Renal cortex interstitium (tissue), 11 donors: Measurements from ENCODE around the gene CD81. TPM values are rescaled to one million over a fixed set of nuclear protein-coding genes. Genes with fewer than 3 reads are reported as not detected.

Experiments
- DNase-seq, 11 donors: peaks; one replicate each; pipeline ENCODE4 v3.0.0-alpha.2; 2013; ENCODE audit warnings: low read depth in 9 of 11, low spot score in 4 of 11; ENCODE audit errors: extremely low read depth in 1 of 11
- polyA plus RNA-seq, 3 donors: library from polyadenylated mRNA; unstranded; fragments of 120-200 nt; gene quantifications; one replicate each; pipeline ENCODE4 v1.2.1, GENCODE V29; 2013; ENCODE audit not compliant: insufficient read length in 3 of 3

Gene CD81
- polyA plus RNA-seq, 3 donors: 528 to 587 (median 583) TPM

DNA sequence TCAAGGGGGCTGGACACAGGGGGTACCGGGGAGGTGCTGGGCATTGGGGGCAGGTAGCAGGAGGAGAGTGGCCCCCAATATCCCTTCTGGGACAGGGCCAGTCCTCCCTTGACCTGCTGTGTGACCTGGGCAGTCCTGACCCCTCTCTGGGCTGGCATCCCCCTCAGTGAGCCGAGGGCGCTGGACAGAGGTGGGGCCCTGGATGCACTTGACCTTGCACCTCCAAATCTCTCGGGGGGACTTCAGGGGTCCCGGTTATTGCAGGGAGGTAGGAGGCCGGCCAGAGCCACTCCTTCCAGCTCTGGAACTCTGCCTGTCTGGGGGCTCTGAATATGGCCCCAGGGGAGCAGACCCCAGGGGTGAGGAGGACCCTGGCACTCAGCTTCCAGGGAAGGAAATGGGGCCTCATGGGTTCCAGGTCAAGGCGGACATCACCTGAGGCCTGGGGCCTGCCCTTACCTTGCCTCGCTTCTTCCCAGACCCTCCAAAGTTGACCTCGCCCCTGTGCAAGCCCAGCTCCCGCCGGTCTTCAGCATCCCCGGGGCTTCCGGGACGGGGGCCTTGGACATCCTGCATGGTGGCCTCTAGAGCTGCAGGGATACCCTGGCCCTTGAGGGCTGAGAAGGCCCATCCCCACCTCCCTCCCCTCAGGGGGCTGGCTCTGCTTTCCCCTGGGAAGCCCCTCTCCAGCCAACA lies 45.5 kb downstream of the CD81 start:
- DNase-seq: no peak

DNA sequence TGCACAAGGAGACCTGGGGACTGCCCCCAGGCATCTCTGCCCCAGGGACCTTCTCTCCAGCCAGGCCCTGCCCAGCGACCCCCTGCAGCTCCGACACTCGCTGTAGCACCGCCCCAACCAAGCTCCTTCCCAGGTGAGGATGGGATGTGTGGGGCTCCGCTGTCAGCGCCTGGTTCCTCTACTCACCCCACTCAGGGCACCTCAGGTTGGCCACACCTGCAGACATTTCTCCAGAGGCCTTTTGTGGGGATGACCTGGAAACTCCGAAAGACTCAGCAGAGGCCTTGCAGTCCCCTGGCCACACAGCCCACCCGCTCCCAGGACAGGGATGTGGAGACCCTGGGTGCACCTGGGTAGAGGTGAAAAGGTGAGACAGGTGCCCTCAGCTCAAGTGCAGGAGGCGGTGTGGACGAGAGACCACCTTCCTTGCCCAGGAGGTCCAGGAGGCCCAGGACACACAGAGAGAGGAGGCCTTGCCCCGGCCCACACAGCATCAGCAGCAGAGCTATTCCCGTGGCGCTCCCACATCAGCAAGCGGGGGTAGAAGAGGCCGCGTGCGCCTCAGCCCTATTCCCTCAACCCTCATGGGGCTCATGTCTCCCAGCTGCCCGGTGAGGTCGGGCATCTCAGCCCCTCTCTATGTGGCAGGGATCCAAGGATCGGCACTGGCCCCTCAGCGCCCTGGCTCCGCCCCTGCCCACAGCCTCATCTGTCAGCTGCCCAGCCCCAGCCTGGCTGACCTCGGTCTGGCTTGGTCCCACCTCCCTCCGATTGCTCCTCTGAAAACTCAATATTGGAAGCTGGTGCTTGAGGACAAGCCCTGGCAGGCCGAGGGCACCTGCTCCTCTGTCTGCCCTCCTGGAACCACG lies 46.3 kb downstream of the CD81 start:
- DNase-seq: no peak

DNA sequence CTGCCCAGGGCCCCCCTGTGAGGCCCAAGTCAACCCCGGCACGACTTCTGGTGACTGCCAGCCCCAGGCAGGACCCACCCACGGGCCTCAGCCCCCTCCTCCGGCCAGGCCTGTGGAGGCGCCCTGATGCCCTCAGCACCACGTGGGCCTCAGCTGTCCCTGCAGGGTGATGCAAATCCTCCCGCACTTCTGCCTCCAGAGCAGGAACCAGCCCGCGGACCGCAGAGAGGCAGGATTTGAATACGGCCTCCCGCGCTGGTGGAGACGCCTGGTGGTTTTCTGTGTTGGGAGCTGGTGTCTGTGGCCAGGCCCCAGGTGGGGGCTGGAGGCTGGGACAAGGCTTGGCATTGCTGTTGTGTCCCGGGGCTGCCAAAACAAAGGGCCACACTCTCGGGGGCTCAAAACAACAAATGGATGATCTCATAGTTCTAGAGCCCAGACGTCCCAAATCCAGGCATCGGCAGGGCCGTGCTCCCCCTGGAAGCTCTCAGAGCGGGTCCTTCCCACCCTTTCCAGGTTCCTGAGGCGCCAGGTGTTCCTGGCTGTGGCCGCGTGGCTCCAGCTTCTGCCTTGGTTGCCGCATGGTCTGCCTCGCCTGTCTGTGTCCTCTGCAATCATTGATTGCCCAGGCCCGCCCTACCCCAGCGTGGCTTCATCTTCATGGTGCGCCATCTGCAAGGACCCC lies 47.8 kb downstream of the CD81 start:
- no peak for DNase-seq

DNA sequence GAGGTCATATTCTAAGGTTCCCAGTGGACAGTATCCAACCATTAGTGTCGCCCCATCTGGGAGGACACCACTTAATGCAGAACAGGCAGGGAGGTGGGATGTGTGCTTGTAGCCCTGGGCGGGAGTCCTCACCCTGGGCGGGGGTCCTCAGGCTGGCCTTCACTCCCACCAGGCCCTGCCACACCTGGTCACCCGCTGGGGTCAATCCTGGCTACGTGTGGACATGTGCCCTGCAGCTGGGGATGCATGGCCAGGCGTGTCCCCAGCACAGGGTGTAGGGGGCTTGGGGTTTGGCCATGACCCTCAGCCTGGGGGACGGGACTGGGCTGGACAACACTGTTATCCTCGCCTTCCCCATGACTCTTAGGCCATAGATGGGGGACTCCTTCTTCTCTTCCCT lies 48.4 kb downstream of the CD81 start:
- DNase-seq: no peak

DNA sequence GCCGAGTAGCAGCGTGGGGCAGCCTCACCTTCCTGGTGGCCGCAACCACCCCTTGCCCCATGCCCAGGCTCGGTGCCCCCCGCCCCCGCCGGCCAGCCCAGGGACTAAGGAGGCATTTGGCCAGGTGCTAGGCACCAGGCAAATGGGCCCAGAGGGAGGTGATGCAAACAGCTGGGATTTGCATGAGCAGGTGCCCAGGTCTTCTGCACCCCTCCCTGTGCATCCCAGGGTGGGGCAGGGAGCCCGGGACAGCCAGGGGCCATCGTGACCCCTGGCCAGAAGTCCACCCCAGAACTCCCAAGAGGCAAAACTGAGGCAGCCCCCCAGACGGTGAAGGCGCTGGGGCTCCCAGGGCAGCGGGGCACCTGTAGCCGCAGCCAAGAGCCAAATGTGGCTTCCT lies 49.1 kb downstream of the CD81 start:
- DNase-seq: no peak

DNA sequence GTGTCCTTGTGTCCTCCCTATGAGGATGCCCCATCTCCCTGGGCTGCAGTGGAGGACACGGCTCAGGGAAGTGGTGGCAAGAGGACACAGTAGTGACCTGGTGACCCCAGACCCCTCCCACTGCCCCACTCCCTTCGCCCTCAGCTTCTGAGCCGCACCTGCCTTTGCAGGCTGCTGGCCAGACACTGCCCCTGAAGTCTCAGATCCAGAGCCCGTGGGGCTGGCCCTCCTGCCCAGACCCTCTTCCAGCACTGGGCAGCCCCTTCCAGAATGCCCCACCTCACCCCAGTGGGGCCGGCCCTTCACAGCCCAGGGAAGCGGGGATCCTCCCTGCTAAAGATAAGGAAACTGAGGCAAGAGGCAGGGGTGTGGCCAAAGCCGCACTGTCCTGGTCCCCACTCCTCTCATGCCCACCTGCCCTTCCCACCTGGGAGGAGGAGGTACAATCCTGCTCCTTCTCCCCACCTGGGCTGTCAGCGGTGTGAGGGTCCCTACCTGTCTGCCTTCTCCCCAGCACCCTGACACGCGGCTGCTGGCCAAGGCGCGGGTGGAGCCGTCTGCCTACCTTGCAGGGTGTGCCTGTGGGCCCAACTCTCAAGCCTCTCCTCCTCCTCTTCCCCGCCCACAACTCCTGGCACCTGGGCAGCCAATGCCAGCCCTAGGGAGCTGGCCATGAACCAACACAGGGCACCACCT lies 49.9 kb downstream of the CD81 start:
- no peak for DNase-seq

DNA sequence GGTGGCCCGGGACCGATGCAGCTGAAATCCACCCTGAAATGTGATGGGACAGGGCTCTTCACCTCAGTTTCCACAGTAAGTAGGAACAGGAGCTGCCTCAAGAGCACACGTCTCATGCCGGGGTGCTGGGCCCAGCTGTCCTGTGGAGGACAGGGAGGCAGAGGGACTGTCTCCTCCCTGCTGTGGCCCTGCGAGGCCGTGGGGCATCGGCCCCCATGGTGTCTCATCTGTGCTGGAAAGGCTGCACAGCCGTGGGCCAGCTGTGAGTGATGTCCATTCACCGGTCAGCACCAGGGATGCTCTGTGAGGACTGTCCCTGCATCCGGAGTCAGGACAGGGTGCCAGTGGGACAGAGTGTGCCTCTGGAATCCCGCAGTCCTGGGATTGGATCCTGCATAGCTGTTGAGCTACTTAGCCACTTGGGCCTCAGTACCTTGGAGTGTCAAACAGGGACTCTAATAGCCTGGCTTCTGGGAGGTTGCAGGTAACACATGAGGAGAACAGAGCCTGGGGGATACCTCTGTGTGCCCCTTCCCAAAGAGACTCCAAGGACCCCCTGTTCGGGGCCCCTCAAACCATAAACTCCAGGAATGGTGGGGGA lies 50.7 kb downstream of the CD81 start:
- DNase-seq: no peak

DNA sequence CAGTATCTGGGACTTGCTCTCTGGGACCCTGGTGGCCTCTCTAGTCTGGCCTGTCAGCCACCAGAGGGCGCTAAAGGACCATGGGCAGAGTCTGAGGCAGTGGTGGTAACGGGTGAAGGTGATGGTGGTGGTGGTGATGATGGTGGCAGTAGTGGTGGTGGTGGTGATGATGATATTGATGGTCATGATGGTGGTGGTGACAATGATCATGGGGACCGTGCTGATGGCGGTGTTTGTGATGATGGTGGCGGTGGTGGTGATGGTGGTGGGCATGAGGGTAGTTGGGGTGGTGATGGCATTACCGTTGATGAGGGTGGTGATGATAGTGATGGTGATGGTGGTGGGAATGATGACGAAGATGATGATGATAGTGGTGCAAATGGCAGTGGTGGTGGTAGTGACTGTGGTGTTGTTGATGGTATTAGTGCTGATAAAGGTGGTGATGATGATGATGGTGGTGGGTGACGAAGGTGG lies 51.2 kb downstream of the CD81 start:
- peak in 1 of 11 donors; percentile 43 for DNase-seq

DNA sequence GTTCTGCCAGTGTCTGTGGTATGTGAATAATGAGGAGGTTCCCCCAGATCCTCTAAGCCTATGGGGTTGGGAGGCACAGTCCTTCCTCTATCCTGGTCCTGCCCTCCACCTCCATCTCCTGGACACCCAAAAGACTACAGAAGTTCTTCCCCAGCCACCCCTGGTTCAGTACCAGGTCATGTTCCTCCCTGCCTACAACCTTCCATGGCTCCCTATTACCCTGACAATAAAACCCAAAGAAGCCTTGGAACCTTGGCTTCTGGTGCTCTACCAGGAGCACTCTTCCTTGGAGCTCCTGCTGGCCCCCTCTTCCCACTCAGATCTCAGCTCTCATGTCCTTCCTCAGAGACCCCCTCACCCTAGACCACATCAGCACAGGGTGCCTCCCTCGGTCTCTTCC lies 54.3 kb downstream of the CD81 start:
- no peak for DNase-seq

DNA sequence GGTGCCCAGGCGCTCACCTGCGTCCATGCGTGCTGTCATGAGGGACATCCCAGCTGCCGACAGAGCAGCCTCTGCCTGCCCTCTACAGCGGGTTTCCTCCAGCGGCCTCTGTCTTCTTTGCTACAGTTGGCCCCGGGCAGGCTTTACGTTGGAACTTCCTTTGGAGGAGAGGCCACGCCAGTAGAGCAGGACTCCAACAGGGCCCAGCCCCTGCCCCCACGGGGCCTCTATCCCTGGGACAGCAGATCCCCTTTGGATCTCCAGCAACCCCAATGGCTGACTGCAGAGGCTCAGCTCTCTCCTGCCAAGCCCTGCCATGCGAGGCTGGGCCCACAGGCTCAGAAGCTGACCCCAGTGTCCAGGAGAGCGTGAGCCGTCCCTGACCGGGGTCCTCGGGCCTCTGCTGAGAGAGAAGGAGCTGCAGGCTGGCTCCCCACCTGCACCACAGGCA lies 55.1 kb downstream of the CD81 start:
- DNase-seq: no peak

DNA sequence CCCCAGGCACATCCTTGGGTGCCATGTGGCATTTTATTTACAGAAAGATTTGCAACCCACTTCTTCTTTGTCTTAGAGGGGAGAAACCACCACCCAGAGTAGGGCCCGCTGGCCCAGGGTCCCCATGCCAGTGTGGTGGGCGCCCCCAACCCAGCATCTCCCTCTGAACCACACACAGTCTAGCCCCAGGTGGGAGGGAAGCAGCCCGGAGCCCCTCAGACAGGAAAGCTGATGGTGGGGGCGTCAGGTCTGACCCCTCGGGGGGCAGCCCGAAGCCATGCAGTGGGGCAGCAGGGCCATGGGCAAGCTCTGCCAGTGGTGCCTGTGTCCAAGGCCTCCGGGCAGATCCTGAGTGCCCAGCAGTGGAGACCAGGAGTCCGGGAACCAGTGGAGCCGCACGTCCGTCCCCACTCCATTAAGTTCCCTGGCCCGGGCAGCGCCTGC lies 55.5 kb downstream of the CD81 start:
- no peak for DNase-seq

DNA sequence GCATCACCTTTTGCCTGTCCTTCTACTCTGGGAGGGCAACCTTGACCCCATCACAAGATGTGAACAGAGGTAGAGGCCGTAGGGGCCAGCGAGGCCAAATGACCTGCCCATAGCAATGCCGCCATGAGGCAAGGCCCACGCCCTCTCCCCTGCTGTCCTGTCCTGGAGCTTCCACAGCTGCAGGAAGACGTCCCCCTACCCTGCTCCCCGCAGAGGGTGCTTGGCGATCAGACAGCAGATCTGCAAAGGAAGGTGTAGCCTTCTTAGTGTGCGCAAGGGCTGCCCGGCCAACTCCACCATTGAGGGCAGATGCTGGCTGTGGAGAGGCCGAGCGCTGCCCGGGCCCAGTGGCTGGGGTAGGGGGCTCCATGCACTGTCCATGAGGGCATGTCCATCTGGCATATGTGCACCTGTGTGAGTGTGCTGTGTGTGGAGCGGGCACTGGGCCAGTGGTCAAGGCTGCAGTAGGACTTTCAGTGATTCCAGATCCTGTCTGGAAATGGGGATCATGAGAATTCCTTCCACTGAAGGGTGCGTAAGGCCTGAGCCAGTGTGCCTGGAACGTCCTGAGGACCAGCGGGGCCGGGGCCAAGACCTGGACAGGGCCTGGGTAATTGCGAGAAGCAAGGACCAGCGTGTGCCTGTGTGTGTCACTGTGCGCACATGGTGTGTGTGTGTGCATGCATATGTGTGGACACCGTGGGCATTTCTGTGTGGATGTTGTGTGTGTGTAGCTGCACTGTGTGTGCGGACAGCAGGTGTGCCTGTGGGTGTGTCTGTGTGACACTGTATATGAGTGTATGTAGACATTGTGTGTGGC lies 56.2 kb downstream of the CD81 start:
- DNase-seq: no peak

DNA sequence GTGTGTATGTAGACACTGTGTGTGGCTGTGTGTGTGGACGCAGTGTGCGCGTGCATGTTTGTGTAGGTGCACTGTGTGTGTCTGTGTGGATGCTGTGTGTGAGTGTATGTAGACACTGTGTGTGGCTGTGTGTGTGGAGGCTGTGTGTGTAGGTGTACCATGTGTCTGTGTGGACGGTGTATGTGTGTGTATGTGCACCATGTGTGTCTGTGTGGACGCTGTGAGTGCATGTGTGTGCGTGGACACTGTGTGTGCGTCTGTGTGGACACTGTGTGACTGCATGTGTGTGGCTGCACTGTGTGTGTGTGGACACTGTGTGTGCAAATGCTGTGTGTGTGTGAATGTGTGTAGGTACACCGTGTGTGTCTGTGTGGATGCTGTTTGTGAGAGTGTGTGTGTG lies 56.9 kb downstream of the CD81 start:
- no peak for DNase-seq

DNA sequence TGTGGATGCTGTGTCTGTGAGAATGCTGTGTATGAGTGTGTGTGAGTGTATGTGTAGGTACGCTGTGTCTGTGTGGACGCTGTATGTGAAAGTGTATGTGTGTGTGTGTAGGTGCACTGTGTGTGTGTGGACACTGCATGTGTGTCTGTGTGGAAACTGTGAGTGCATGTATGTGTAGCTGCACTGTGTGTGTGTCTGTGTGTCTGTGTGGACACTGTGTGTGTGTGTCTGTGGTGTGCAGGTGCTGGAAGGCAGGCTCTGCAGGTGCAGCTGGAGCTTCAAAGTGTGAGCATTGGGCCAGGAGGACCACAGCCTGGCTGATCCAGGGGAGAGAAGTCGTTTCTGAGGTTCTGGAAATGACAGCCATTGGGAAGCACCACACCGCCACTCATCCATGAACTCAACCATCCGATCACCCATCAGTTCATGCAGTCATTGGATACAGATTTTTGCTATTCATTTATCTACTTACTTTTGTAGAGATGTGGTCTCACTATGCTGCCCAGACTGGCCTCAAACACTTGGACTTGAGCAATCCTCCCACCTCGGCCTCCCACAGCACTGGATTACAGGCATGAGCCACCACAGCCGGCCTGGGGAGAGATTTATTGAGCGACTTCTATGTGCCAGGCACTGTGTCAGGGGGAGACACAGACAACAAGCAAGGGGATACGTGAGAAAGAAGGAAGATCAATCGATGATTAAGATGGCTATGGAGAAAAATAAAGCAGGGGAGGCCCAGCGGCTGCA lies 57.6 kb downstream of the CD81 start:
- no peak for DNase-seq

DNA sequence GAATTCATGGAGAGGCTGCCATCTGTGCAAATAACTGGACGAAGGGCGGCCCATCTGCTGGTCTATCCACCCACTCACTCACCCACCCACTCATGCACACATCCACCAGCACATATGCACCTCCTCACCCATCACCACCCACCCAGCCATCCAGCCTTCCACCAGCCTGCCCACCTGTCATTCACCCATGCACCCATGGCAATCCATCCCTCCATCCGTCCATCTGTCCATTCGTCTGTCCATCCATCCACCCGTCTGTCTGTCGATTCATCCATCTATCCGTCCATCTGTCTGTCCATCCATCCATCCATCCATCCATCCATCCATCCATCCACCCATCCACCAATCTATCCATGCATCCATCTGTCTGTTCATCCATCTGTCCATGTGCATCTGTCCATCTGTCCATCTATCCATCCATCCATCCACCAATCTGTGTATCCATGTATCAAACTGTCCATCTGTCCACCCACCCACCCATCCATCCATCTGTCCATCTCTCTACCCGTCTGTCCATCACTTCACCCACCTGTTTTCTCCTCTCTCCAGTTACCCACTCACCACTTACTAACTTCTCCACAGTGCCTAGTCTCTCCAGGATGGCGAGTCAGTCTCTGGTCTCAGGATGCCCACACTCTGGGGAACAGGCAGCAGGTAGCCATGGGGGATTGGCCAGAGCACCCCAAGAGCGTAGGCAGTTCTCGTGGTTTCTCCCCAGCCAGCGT lies 58.3 kb downstream of the CD81 start:
- no peak for DNase-seq

DNA sequence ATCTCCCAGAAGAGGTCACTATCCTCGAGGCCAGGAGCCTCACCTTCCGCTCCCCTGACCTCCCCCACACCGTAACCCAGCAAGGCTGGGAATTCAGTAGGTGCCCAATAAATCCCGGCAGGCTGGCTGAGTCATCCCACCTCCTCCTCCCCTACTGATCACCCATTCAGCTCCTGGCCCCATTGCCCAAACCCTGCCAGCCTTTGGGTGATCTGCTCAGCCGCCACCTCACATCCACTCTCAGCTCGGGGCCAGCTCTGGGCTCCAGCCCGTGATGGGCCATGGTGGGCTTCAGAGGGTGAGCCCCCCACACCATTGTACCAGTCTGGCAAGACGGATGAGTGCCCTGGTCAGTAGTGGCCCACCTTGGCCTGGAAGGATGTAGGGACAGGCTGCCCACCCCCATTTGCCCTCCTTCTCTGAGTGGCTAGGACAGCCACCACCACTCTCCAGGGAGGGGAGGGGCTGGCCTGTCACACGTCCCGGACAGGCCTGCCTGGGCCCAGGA lies 59.0 kb downstream of the CD81 start:
- no peak for DNase-seq
